Karpas-422 (cell line): Measurements from ENCODE around the gene ULK4. TPM values are rescaled to one million over a fixed set of nuclear protein-coding genes. Genes with fewer than 3 reads are reported as not detected.

Experiments
- DNase-seq: peaks from one replicate; pipeline ENCODE4 v3.0.0-alpha.2; 2015
- H2AFZ ChIP-seq: fragments of 200-600 bp; sonication (generic); 2 replicates; pipeline ENCODE4 v1.6.1; 2014; ENCODE audit warnings: antibody characterized with exemption, low read length, mixed read lengths
- H3K27ac ChIP-seq: fragments of 200-600 bp; sonication (generic); 2 replicates; pipeline ENCODE4 v1.5.1; 2014; ENCODE audit warnings: mild to moderate bottlenecking, low read length, moderate library complexity
- H3K27me3 ChIP-seq: fragments of 200-600 bp; sonication (generic); 2 replicates; pipeline ENCODE4 v1.6.1; 2014; ENCODE audit warnings: low read length, mixed read lengths
- H3K36me3 ChIP-seq: fragments of 200-600 bp; sonication (generic); 2 replicates; pipeline ENCODE4 v1.6.1; 2014; ENCODE audit warnings: low read length, mixed read lengths; ENCODE audit not compliant: insufficient read depth
- H3K4me1 ChIP-seq: fragments of 200-600 bp; sonication (generic); 2 replicates; pipeline ENCODE4 v1.6.1; 2014; ENCODE audit warnings: mild to moderate bottlenecking, low read length, mixed read lengths
- H3K4me2 ChIP-seq: fragments of 200-600 bp; sonication (generic); 2 replicates; pipeline ENCODE4 v1.6.1; 2014; ENCODE audit warnings: low read length, low read depth, mild to moderate bottlenecking; ENCODE audit not compliant: poor library complexity, severe bottlenecking
- H3K4me3 ChIP-seq: fragments of 200-600 bp; sonication (generic); 2 replicates; pipeline ENCODE4 v1.5.1; 2014; ENCODE audit warnings: mild to moderate bottlenecking, antibody characterized with exemption, low read length, mixed read lengths
- H3K79me2 ChIP-seq: fragments of 200-600 bp; sonication (generic); 2 replicates; pipeline ENCODE4 v1.6.1; 2014; ENCODE audit warnings: mild to moderate bottlenecking, low read length, mixed read lengths
- H3K9ac ChIP-seq: fragments of 200-600 bp; sonication (generic); 2 replicates; pipeline ENCODE4 v1.6.0; 2014; ENCODE audit warnings: low read length
- H3K9me2 ChIP-seq: fragments of 200-600 bp; sonication (generic), shearing (Covaris generic); replicated peaks from 2 replicates; pipeline ENCODE4 v1.6.0; 2014; ENCODE audit warnings: mild to moderate bottlenecking, low read length, moderate library complexity; ENCODE audit not compliant: insufficient read depth
- H3K9me3 ChIP-seq: fragments of 300-700, 200-600 bp; sonication (generic); 2 replicates; pipeline ENCODE4 v1.6.1; 2014; ENCODE audit warnings: low read length, mixed read lengths
- H4K20me1 ChIP-seq: fragments of 200-600 bp; sonication (generic); 2 replicates; pipeline ENCODE4 v1.6.1; 2014; ENCODE audit warnings: mild to moderate bottlenecking, antibody characterized with exemption, low read length, low read depth; ENCODE audit not compliant: insufficient read depth
- total RNA-seq: library from RNA; depleted of rRNA; stranded (reverse); fragments of >200 nt; shearing (Covaris generic); gene quantifications from 2 replicates; pipeline ENCODE4 v1.2.3, GENCODE V29; 2014; ENCODE audit warnings: low replicate concordance

ULK4 gene
- total RNA-seq, 1 experiment from 2014 or later, result 8.8 TPM

DNA sequence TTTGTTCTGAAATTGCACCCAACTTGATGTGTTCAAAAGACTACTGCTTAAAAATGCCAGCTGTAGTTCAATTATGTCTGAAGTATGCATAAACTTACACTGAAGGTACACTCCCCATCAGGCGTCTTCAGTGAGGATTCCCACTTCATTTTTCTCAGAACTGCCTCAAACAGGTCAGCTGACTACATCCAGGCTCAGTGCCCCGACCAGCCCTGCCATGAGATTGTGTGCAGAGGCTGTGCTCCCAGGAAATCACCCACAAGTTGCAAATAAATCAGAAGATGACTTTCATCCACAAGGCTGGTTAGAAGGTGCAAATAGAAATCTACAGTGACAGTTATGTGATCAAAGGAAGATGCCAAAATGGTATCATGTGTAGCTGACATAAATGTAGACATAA, 711.1 kb downstream of the ULK4 start:
- Histone ChIP-seq H3K36me3 (no peaks in the 10 kb centered on the region), H2AFZ (no peak overlapping the region), H3K4me3 (no peak overlapping the region), H3K79me2 (no peaks in the 10 kb centered on the region), H4K20me1 (no peaks in the 10 kb centered on the region), H3K27me3 (no peaks in the 10 kb centered on the region), H3K9me3 (no peaks in the 10 kb centered on the region), H3K9me2 (no peaks in the 10 kb centered on the region), H3K9ac (no peak overlapping the region), H3K27ac (no peak overlapping the region), H3K4me1 (peaks cover 7% of the 10 kb centered on the region), H3K4me2 (no peak overlapping the region)
- DNase-seq, result no peak

DNA sequence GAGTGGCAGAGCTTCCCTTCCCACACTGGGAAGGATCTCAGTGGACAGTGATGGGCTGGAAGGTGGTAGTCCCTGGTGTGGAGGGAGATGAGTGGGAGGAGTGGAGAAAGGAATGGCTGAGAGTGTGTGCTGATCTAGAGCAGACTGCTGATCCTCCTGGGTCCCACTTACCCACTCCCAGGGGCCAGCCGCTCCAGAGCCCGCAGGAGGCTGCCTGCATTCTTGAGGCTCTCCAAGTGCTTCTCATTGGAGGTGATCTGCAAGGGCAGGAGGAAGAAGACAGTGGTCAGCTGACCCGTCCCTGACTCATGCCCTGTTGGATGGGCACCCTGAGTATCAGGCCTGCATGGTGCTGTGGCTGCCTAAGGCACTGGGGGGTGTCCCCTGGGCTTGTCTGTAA, 712.6 kb downstream of the ULK4 start:
- no peaks in the 10 kb centered on the region for H4K20me1 ChIP-seq
- H2AFZ ChIP-seq, result no peak overlapping the region
- H3K27me3 ChIP-seq, result no peaks in the 10 kb centered on the region
- no peak overlapping the region for H3K4me2 ChIP-seq
- no peaks in the 10 kb centered on the region for H3K9me2 ChIP-seq
- no peaks in the 10 kb centered on the region for H3K36me3 ChIP-seq
- no peak overlapping the region for H3K9ac ChIP-seq
- DNase-seq, result no peak
- H3K4me1 ChIP-seq, result peaks cover 7% of the 10 kb centered on the region
- no peak overlapping the region for H3K4me3 ChIP-seq
- H3K79me2 ChIP-seq, result no peaks in the 10 kb centered on the region
- no peaks in the 10 kb centered on the region for H3K9me3 ChIP-seq
- no peak overlapping the region for H3K27ac ChIP-seq

DNA sequence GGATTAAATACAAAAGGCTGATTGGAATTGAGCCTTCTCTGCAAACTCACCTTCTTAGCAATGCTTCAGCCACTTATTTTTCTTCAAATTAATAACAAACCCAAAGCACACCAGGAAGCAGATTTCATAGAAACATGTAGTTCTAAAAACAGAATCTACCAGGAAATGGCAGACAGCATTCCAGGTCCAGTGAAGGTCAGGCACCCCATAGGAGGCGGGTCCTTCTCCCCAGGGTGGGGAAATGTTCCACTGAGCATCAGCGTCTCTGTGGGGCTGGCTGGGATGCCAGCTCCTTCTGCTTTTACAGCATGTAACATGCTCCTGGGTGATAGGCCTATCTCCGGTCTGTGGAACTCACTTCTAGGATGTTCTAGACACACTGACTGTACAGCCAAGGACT, 713.4 kb downstream of the ULK4 start:
- H3K27me3 ChIP-seq, result no peaks in the 10 kb centered on the region
- H3K9ac ChIP-seq, result no peak overlapping the region
- H4K20me1 ChIP-seq, result no peaks in the 10 kb centered on the region
- DNase-seq, result no peak
- no peaks in the 10 kb centered on the region for H3K9me3 ChIP-seq
- no peak overlapping the region for H3K4me3 ChIP-seq
- H3K27ac ChIP-seq, result no peak overlapping the region
- no peaks in the 10 kb centered on the region for H3K9me2 ChIP-seq
- peaks cover 7% of the 10 kb centered on the region for H3K4me1 ChIP-seq
- H3K79me2 ChIP-seq, result no peaks in the 10 kb centered on the region
- no peak overlapping the region for H2AFZ ChIP-seq
- no peaks in the 10 kb centered on the region for H3K36me3 ChIP-seq
- H3K4me2 ChIP-seq, result no peak overlapping the region

- no peak overlapping the region for H3K4me2 ChIP-seq
- H3K9me2 ChIP-seq, result no peaks in the 10 kb centered on the region
- no peak overlapping the region for H3K4me3 ChIP-seq
- no peak for DNase-seq
- no peak overlapping the region for H2AFZ ChIP-seq
- H4K20me1 ChIP-seq, result no peaks in the 10 kb centered on the region
- no peaks in the 10 kb centered on the region for H3K9me3 ChIP-seq
- H3K27ac ChIP-seq, result no peak overlapping the region
- H3K36me3 ChIP-seq, result no peaks in the 10 kb centered on the region
- H3K4me1 ChIP-seq, result peaks cover 7% of the 10 kb centered on the region
- H3K27me3 ChIP-seq, result no peaks in the 10 kb centered on the region
- no peak overlapping the region for H3K9ac ChIP-seq
- no peaks in the 10 kb centered on the region for H3K79me2 ChIP-seq
Observed at GRCh38 chr3:41247055-41248004, 714.6 kb downstream of the ULK4 start.

GRCh38 chr3:41244620-41245336, 717.1 kb downstream of the ULK4 start:
- Histone ChIP-seq H3K4me1 (no peaks in the 10 kb centered on the region), H3K9me3 (no peaks in the 10 kb centered on the region), H3K4me3 (no peak overlapping the region), H4K20me1 (no peaks in the 10 kb centered on the region), H3K9me2 (no peaks in the 10 kb centered on the region), H3K79me2 (no peaks in the 10 kb centered on the region), H3K27ac (no peak overlapping the region), H3K36me3 (peaks cover 13% of the 10 kb centered on the region; the same call in 1 of the 2 replicates), H3K4me2 (no peak overlapping the region), H2AFZ (no peak overlapping the region), H3K27me3 (no peaks in the 10 kb centered on the region), H3K9ac (no peak overlapping the region)
- DNase-seq, result no peak

DNA sequence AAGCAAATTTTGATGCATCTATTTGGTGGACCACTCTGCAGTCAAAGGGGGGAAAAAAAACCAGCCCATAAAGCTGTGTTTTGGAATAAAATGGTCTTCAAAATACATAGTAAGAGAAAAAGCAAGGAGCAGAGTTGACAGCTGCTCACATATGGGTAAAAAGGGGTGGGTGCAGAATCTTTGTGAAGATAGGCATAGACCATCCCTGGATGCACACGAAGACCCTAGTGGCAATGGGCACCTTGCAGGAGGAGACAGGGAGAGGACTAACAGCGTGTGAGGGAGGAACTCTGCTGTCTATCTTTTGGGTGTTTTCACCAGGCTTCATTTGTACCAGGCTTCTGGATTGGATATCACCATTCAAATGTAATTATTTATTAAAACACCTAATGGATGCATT, 718.7 kb downstream of the ULK4 start:
- no peak overlapping the region for H3K4me2 ChIP-seq
- no peaks in the 10 kb centered on the region for H4K20me1 ChIP-seq
- H2AFZ ChIP-seq, result no peak overlapping the region
- H3K9me2 ChIP-seq, result no peaks in the 10 kb centered on the region
- DNase-seq, result no peak
- no peaks in the 10 kb centered on the region for H3K27me3 ChIP-seq
- no peak overlapping the region for H3K9ac ChIP-seq
- H3K27ac ChIP-seq, result no peak overlapping the region
- no peaks in the 10 kb centered on the region for H3K79me2 ChIP-seq
- H3K4me3 ChIP-seq, result no peak overlapping the region
- no peaks in the 10 kb centered on the region for H3K4me1 ChIP-seq
- peaks cover 28% of the 10 kb centered on the region for H3K36me3 ChIP-seq
- no peaks in the 10 kb centered on the region for H3K9me3 ChIP-seq

DNA sequence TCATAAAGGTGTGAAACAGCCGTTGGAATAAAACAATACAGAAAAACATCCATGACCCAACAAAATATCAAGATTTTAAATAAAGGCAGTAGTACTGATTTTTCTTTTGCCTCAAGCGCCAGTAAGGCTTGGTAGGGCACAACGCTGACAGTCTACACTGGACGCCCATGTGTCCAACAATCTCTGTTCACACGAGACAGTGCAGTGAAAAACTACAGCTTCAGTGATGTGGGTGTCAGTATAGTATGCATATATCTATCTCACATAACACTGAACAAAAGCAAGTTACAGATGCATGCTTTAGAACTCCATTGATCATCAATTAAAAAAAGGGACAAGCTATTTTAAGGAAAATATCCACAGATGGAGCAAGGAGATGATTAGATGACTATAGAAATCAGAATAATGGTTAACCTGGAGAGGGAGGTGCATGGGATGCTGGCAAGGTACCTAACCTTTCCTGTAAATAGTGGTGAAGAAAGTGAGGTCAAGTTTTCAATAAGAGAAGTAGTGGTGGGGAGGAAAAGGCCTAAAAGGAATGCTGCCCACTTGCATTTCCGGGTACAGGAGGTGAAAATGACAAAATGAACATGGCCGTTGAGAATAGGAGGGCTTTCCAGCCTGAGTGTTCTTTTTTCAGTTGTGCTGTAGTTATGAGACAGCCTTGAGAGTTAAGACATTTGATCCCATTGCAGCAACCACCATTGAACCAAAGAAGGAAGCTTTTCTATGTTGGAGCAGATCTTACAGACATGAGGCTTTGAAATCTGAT, 719.9 kb downstream of the ULK4 start:
- no peaks in the 10 kb centered on the region for H3K9me2 ChIP-seq
- H3K4me2 ChIP-seq, result no peak overlapping the region
- H3K36me3 ChIP-seq, result peaks cover 40% of the 10 kb centered on the region
- no peaks in the 10 kb centered on the region for H3K4me1 ChIP-seq
- H3K27me3 ChIP-seq, result no peaks in the 10 kb centered on the region
- H3K9me3 ChIP-seq, result no peaks in the 10 kb centered on the region
- H4K20me1 ChIP-seq, result no peaks in the 10 kb centered on the region
- no peak overlapping the region for H2AFZ ChIP-seq
- DNase-seq, result no peak
- H3K79me2 ChIP-seq, result no peaks in the 10 kb centered on the region
- H3K27ac ChIP-seq, result no peak overlapping the region
- H3K9ac ChIP-seq, result no peak overlapping the region
- no peak overlapping the region for H3K4me3 ChIP-seq

GRCh38 chr3:41241161-41241560, 720.7 kb downstream of the ULK4 start:
- Histone ChIP-seq H3K9me2 (no peaks in the 10 kb centered on the region), H3K27me3 (no peaks in the 10 kb centered on the region), H3K4me2 (no peak overlapping the region), H3K4me3 (no peak overlapping the region), H3K4me1 (no peaks in the 10 kb centered on the region), H4K20me1 (no peaks in the 10 kb centered on the region), H2AFZ (no peak overlapping the region), H3K9ac (no peak overlapping the region), H3K27ac (no peak overlapping the region), H3K36me3 (peaks cover 49% of the 10 kb centered on the region), H3K79me2 (no peaks in the 10 kb centered on the region), H3K9me3 (no peaks in the 10 kb centered on the region)
- DNase-seq, result no peak
